ENCODE data around the gene NFIX. TPM values are rescaled to one million over a fixed set of nuclear protein-coding genes. Genes with fewer than 3 reads are reported as not detected.

NFIX gene
- total and polyA plus RNA-seq, 9 of the 15 experiments (the other 6 are each of a cell fraction or from before 2014, with no cell fraction given): 0.28 to 26.8 (median 5.4) TPM

DNA sequence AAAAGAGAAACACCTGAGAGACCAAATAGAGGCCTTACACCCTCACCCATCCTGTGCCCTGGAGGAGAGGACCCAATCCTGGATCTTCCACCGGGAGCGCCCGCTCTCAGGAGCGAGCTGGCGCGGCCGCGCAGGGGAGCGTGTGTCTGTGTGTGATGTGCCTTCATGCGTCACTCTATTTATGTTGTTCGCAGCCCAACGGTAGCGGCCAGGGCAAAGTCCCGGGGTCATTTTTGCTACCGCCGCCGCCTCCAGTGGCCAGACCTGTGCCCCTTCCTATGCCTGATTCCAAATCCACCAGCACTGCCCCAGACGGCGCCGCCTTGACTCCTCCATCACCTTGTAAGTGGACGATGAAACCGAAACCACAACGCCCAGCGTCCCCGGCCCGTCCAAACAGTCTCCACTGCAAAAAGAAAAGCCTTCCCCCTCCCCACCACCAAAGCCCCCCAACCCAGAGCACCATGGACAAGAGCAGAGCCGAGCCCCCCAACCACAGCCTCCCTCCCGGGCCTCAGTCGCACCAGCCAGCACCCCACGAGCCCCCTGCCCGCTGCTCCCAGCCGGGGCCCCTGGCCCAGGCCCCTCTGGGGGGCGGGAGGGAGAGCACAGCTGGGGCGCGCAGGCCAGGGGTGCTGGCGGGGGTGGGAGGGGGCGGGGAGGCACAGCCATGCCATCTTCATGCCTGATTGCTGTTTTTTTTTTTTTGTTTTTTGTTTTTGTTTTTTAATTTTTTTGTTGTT, 92.7 kb downstream of the NFIX start (continued):
- no peak for TF ChIP-seq JUND (IDR thresholded peaks at IDR 0.05; ENCODE audit: borderline replicate concordance, low read depth, low read length)
- no peak for TF ChIP-seq JUND (tag; IDR thresholded peaks at IDR 0.05; ENCODE audit: borderline replicate concordance, low read depth, low read length)
- no peak for TF ChIP-seq ZNF717 (CRISPR knock-in tag; IDR thresholded peaks at IDR 0.05)
- TF ChIP-seq, protein P1, sequence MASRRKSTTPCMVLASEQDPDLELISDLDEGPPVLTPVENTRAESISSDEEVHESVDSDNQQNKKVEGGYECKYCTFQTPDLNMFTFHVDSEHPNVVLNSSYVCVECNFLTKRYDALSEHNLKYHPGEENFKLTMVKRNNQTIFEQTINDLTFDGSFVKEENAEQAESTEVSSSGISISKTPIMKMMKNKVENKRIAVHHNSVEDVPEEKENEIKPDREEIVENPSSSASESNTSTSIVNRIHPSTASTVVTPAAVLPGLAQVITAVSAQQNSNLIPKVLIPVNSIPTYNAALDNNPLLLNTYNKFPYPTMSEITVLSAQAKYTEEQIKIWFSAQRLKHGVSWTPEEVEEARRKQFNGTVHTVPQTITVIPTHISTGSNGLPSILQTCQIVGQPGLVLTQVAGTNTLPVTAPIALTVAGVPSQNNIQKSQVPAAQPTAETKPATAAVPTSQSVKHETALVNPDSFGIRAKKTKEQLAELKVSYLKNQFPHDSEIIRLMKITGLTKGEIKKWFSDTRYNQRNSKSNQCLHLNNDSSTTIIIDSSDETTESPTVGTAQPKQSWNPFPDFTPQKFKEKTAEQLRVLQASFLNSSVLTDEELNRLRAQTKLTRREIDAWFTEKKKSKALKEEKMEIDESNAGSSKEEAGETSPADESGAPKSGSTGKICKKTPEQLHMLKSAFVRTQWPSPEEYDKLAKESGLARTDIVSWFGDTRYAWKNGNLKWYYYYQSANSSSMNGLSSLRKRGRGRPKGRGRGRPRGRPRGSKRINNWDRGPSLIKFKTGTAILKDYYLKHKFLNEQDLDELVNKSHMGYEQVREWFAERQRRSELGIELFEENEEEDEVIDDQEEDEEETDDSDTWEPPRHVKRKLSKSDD (conservative IDR thresholded peaks at IDR 0.05; ENCODE audit: low read length): no peak
- no peak for TF ChIP-seq TEAD1 (CRISPR knock-in tag; IDR thresholded peaks at IDR 0.05)
- no peak for TF ChIP-seq TAF1 (IDR thresholded peaks at IDR 0.05; ENCODE audit: control insufficient read depth, extremely low read depth, insufficient read depth, low read length, severe bottlenecking)
- TF ChIP-seq TCF7 (IDR thresholded peaks at IDR 0.05; ENCODE audit: borderline replicate concordance): no peak
